HEK293 (cell line): ENCODE results near the gene SNAI1.

ENCODE experiments used
- CTCF ChIA-PET: fragments of 350-600 bp; formaldehyde crosslinking; extraction: SDS; loops from one replicate; lab custom pipeline; 2021; ENCODE audit warnings: antibody characterized with exemption; lab: Yijun Ruan, JAX
- POLR2A ChIA-PET: fragments of 300-600 bp; formaldehyde crosslinking; extraction: SDS; loops from one replicate; lab custom pipeline; 2020; ENCODE audit warnings: antibody characterized with exemption, inconsistent platforms; lab: Yijun Ruan, JAX
- H3K27ac ChIP-seq: fragments of 200-500 bp; sonication (Bioruptor generic); 2 replicates; pipeline ENCODE4 v1.5.1; 2014; ENCODE audit warnings: low read depth, low read length, control low read depth, inconsistent platforms; ENCODE audit errors: extremely low read depth
- H3K36me3 ChIP-seq, 2 experiments: fragments of 200-500 bp in 1 of 2; sonication (Bioruptor generic) in 1 of 2; 1 replicate in 1 of 2; 2 replicates in 1 of 2; pipeline ENCODE4 v1.5.1; 2014 to 2017; ENCODE audit warnings: inconsistent platforms in 2 of 2, low read length in 2 of 2; ENCODE audit not compliant: control insufficient read depth in 2 of 2, insufficient read depth in 1 of 2
- H3K4me1 ChIP-seq: fragments of 200-500 bp; sonication (Bioruptor generic); 2 replicates; pipeline ENCODE4 v1.5.1; 2014; ENCODE audit warnings: mild to moderate bottlenecking, low read length, inconsistent platforms; ENCODE audit not compliant: control insufficient read depth, insufficient read depth
- H3K4me3 ChIP-seq: 2 replicates; pipeline ENCODE4 v1.5.1; 2011; ENCODE audit warnings: low read depth, mild to moderate bottlenecking, control low read depth, low read length, moderate library complexity
- H3K9me3 ChIP-seq: fragments of 200-500 bp; sonication (Bioruptor generic); 2 replicates; pipeline ENCODE4 v1.5.1; 2014; ENCODE audit warnings: low read depth, low read length, inconsistent platforms; ENCODE audit not compliant: control insufficient read depth, insufficient read depth
- FEZF1 ChIP-seq: fragments of 450-650 bp; formaldehyde crosslinking; IDR thresholded peaks from 2 replicates; pipeline ENCODE4 v1.5.1; 2016; ENCODE audit warnings: missing biosample characterization, missing genetic modification characterization
- GLIS1 ChIP-seq: fragments of 450-650 bp; formaldehyde crosslinking; IDR thresholded peaks from 2 replicates; pipeline ENCODE4 v1.5.1; 2016; ENCODE audit warnings: missing biosample characterization, missing genetic modification characterization
- IKZF3 ChIP-seq: fragments of 450-650 bp; IDR thresholded peaks from 2 replicates; pipeline ENCODE4 v1.5.0; 2018; ENCODE audit warnings: missing biosample characterization, mild to moderate bottlenecking, missing genetic modification characterization, moderate library complexity
- KLF1 ChIP-seq: fragments of 450-650 bp; formaldehyde crosslinking; IDR thresholded peaks from 2 replicates; pipeline ENCODE4 v1.5.1; 2016; ENCODE audit warnings: missing biosample characterization, missing genetic modification characterization
- MEIS1 ChIP-seq: sonication (generic); formaldehyde crosslinking; IDR thresholded peaks from 2 replicates; pipeline ENCODE4 v1.8.1; 2022; ENCODE audit warnings: missing genetic modification reagents, mild to moderate bottlenecking, borderline replicate concordance
- RBAK ChIP-seq: fragments of 450-650 bp; formaldehyde crosslinking; IDR thresholded peaks from 2 replicates; pipeline ENCODE4 v1.5.1; 2016; ENCODE audit warnings: missing biosample characterization, missing genetic modification characterization
- SCRT1 ChIP-seq: fragments of 450-650 bp; formaldehyde crosslinking; IDR thresholded peaks from 2 replicates; pipeline ENCODE4 v1.5.1; 2016; ENCODE audit warnings: missing biosample characterization, missing genetic modification characterization, borderline replicate concordance
- SCRT2 ChIP-seq: fragments of 450-650 bp; formaldehyde crosslinking; IDR thresholded peaks from 2 replicates; pipeline ENCODE4 v1.5.1; 2016; ENCODE audit warnings: missing biosample characterization, missing genetic modification characterization
- ZBTB17 ChIP-seq: fragments of 450-650 bp; formaldehyde crosslinking; IDR thresholded peaks from 2 replicates; pipeline ENCODE4 v1.5.1; 2016; ENCODE audit warnings: missing biosample characterization, missing genetic modification characterization
- ZNF146 ChIP-seq: fragments of 450-650 bp; formaldehyde crosslinking; IDR thresholded peaks from 2 replicates; pipeline ENCODE4 v1.5.1; 2016; ENCODE audit warnings: missing biosample characterization, missing genetic modification characterization
- ZNF16 ChIP-seq: fragments of 450-650 bp; formaldehyde crosslinking; IDR thresholded peaks from 2 replicates; pipeline ENCODE4 v1.5.1; 2016; ENCODE audit warnings: low read depth, missing biosample characterization, missing genetic modification characterization
- ZNF221 ChIP-seq: fragments of 450-650 bp; formaldehyde crosslinking; IDR thresholded peaks from 2 replicates; pipeline ENCODE4 v1.5.1; 2017; ENCODE audit warnings: missing biosample characterization, missing genetic modification characterization, borderline replicate concordance
- ZNF354C ChIP-seq: fragments of 450-650 bp; formaldehyde crosslinking; IDR thresholded peaks from 2 replicates; pipeline ENCODE4 v1.5.1; 2016; ENCODE audit warnings: missing biosample characterization, missing genetic modification characterization, low read depth, borderline replicate concordance
- ZNF37A ChIP-seq: fragments of 450-650 bp; IDR thresholded peaks from 2 replicates; pipeline ENCODE4 v1.5.1; 2018; ENCODE audit warnings: missing biosample characterization, missing genetic modification characterization
- ZNF426 ChIP-seq: fragments of 450-650 bp; formaldehyde crosslinking; IDR thresholded peaks from 2 replicates; pipeline ENCODE4 v1.5.1; 2017; ENCODE audit warnings: missing biosample characterization, missing genetic modification characterization, mild to moderate bottlenecking, inconsistent platforms, moderate library complexity
- ZNF510 ChIP-seq: fragments of 450-650 bp; formaldehyde crosslinking; IDR thresholded peaks from 2 replicates; pipeline ENCODE4 v1.5.1; 2018; ENCODE audit warnings: mild to moderate bottlenecking, missing genetic modification characterization, missing biosample characterization; ENCODE audit not compliant: insufficient replicate concordance
- ZNF626 ChIP-seq: fragments of 450-650 bp; sonication (Bioruptor Pico); formaldehyde crosslinking; IDR thresholded peaks from 2 replicates; pipeline ENCODE4 v1.5.1; 2018; ENCODE audit warnings: missing biosample characterization, missing genetic modification characterization, inconsistent platforms
- TF ChIP-seq, protein P1 (sequence below): sonication (generic); formaldehyde crosslinking; IDR thresholded peaks from 2 replicates; pipeline ENCODE4 v1.8.1; 2022; ENCODE audit warnings: mild to moderate bottlenecking, moderate library complexity, missing genetic modification reagents
- TF ChIP-seq, protein P2 (sequence below): fragments of 450-650 bp; formaldehyde crosslinking; IDR thresholded peaks from 2 replicates; pipeline ENCODE4 v1.5.1; 2016; ENCODE audit warnings: missing biosample characterization, missing genetic modification characterization

SNAI1 gene

DNA sequence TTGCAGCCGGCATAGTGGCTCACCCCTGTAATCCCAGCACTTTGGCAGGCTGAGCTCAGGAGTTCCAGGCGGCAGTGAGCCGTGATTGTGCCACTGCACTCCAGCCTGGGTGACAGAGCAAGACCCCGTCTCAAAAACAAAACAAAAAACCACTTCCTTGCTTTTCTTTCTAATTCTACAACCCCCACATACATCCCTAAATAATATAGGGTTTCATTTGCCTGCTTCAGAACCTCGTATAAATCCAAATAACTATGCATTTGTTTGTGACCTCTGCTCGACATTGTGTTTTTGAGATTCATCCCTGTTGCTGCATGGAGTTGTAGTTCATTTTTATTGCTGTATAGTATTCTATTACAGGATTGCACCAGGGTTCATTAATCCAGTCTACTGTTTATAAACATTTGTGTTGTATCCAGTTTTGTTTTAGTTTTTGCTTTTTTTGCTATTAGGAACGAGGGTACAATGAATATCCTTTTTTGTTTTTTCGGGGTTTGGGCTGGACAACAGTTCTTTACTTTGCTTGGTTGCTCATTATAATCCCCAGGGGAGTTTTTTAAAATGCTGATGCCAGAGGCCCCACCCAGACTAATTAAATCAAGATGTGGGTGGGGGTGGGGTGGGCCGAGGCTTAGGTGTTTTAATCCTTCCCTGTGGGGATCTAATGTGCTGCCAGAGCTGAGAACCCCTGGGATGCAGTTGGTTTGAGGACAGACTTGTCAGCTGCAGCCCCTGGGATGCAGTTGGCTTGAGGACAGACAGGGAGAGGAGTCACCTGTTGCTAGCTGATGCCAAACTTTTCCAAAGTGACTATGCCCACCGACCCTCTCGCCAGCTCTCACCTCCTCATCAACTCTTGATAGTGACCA lies 2.4 kb upstream of the SNAI1 start:
- ChIA-PET POLR2A (interaction anchor here (0.6 to 1.4 kb wide), 3 partner anchors 27 to 123 kb away, joined by 3 to 8 read pairs (median 7); no protein-coding TSS in a partner anchor), CTCF (interaction anchor here (0.7 to 8.3 kb wide), 17 partner anchors 9 to 205 kb away, joined by 3 to 220 read pairs (median 9); no protein-coding TSS in a partner anchor)
- Histone ChIP-seq H3K27ac (no peak overlapping the region), H3K4me3 (no peak overlapping the region), H3K4me1 (peaks cover 2% of the 10 kb centered on the region; the same call in 1 of the 2 replicates), H3K9me3 (no peaks in the 10 kb centered on the region), H3K36me3 (peaks cover 0 to 16% of the 10 kb centered on the region in 2 experiments; a peak in 1 of 3 replicates)
- TF ChIP-seq ZNF510 (tag by site-specific recombination): no peak
- peak; percentile 93 for TF ChIP-seq ZNF146 (tag by site-specific recombination)
- TF ChIP-seq KLF1 (tag by site-specific recombination): peak; percentile 63
- peak; percentile 93 for TF ChIP-seq SCRT2
- TF ChIP-seq ZNF354C (tag by site-specific recombination): no peak
- TF ChIP-seq, protein P1, sequence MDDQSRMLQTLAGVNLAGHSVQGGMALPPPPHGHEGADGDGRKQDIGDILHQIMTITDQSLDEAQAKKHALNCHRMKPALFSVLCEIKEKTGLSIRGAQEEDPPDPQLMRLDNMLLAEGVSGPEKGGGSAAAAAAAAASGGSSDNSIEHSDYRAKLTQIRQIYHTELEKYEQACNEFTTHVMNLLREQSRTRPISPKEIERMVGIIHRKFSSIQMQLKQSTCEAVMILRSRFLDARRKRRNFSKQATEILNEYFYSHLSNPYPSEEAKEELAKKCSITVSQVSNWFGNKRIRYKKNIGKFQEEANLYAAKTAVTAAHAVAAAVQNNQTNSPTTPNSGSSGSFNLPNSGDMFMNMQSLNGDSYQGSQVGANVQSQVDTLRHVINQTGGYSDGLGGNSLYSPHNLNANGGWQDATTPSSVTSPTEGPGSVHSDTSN (CRISPR knock-in tag): no peak
- TF ChIP-seq SCRT1: peak; percentile 90; the same call in 1 of the 2 replicates
- peak; percentile 51; the same call in 1 of the 2 replicates for TF ChIP-seq GLIS1 (tag by site-specific recombination)

DNA sequence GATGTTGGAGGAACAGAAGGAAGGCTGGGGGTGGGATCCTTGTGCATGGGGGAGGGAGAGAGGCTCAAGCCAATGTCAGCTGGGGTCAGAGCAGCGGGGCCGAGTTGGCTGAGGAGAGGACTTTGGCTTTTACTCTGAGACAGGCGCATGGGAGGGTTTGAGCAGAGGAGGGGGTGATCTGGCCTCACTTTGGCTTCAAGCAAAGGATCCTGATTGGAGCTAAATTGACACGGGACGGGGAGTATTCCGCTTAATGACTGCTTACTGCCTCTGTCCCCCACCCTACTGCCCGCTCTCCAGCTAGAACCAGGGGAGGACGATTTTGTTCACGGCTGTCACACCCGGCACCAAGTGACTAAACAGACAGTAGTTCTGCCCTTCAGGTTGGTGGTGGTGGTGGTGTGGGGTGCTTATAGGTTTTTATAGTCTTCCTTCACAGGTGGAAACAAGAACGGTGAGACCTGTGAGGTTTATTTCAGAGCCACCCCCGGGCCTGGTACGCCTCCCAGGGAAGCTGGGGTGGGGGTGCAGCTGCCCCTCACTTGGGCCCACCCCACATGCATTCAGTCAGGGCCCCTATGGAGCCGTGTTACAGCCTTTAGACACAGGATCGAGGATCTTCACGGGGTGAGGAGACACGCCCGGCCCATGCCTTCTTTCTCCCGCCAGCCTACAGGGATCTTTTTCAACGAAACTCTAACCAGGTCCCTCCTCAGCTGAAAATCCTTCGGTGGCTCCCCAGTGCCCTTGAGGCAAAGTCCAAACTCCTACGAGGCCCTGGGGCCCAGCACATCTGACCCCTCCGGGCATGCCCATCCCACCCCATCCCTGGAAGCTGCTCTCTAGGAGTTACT lies 1.3 kb upstream of the SNAI1 start:
- Histone ChIP-seq H3K9me3 (no peaks in the 10 kb centered on the region), H3K4me1 (peaks cover 2% of the 10 kb centered on the region; the same call in 1 of the 2 replicates), H3K27ac (no peak overlapping the region), H3K4me3 (no peak overlapping the region), H3K36me3 (peaks cover 0 to 20% of the 10 kb centered on the region in 2 experiments; a peak in 1 of 3 replicates)
- POLR2A ChIA-PET: interaction anchor here (0.6 to 1.4 kb wide), 2 partner anchors 26 to 90 kb away, joined by 7 to 8 read pairs; no protein-coding TSS in a partner anchor
- CTCF ChIA-PET: interaction anchor here (0.5 to 8.3 kb wide), 9 partner anchors 16 to 635 kb away, joined by 3 to 220 read pairs (median 5); partner anchors contain the start of gene PEDS1
- no peak for TF ChIP-seq MEIS1 (CRISPR knock-in tag)
- 0 out of 2 replicates have a peak, but pooled peaks have one; percentile 18 for TF ChIP-seq ZNF16 (tag by site-specific recombination)

DNA sequence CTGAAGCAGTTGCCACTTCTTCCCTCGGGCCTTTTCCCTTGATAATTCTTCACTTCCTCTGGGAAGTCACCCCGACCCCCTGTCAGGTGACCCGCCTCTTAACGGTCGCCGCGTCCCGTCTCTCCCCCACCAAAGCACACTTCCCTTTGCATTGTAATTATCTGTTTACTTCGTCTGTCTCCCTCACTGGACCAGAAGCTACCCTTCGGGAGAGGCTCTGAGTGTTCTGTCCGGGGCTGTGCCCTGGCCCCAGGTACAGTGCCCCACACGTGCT lies 771 bp upstream of the SNAI1 start:
- TF ChIP-seq ZNF146 (tag by site-specific recombination): no peak
- TF ChIP-seq ZNF626 (tag by site-specific recombination): no peak
- no peak for TF ChIP-seq RBAK (tag by site-specific recombination)
- no peak for TF ChIP-seq IKZF3
- no peak for TF ChIP-seq ZNF426
- no peak for TF ChIP-seq ZBTB17 (tag by site-specific recombination)
- TF ChIP-seq, protein P2, sequence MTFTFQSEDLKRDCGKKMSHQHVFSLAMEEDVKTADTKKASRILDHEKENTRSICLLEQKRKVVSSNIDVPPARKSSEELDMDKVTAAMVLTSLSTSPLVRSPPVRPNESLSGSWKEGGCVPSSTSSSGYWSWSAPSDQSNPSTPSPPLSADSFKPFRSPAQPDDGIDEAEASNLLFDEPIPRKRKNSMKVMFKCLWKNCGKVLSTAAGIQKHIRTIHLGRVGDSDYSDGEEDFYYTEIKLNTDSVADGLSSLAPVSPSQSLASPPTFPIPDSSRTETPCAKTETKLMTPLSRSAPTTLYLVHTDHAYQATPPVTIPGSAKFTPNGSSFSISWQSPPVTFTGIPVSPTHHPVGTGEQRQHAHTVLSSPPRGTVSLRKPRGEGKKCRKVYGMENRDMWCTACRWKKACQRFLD (tag by site-specific recombination): no peak
- TF ChIP-seq ZNF221 (tag by site-specific recombination): no peak
- no peak for TF ChIP-seq FEZF1 (tag by site-specific recombination)
- TF ChIP-seq ZNF37A: no peak
- no peak for TF ChIP-seq ZNF16 (tag by site-specific recombination)
- H3K36me3 ChIP-seq: peaks cover 0 to 21% of the 10 kb centered on the region in 2 experiments; a peak in 1 of 3 replicates
- H3K9me3 ChIP-seq: no peaks in the 10 kb centered on the region
- H3K4me3 ChIP-seq: no peak overlapping the region; the same call in 1 of the 2 replicates
- H3K4me1 ChIP-seq: peaks cover 2% of the 10 kb centered on the region; the same call in 1 of the 2 replicates
- ChIA-PET CTCF (interaction anchor here (1.0 to 8.3 kb wide), 7 partner anchors 16 to 197 kb away, joined by 3 to 220 read pairs (median 7); no protein-coding TSS in a partner anchor), POLR2A (interaction anchor here (0.7 kb wide), 1 partner anchor 19 kb away, joined by 3 read pairs; no protein-coding TSS in a partner anchor)
- H3K27ac ChIP-seq: no peak overlapping the region
